ENCODE measurements around the gene RASSF3. TPM values are rescaled to one million over a fixed set of nuclear protein-coding genes. Genes with fewer than 3 reads are reported as not detected.

The RASSF3 gene
- total RNA-seq, 2 donors from 2014 or later = 40.3 to 42.4 TPM

DNA sequence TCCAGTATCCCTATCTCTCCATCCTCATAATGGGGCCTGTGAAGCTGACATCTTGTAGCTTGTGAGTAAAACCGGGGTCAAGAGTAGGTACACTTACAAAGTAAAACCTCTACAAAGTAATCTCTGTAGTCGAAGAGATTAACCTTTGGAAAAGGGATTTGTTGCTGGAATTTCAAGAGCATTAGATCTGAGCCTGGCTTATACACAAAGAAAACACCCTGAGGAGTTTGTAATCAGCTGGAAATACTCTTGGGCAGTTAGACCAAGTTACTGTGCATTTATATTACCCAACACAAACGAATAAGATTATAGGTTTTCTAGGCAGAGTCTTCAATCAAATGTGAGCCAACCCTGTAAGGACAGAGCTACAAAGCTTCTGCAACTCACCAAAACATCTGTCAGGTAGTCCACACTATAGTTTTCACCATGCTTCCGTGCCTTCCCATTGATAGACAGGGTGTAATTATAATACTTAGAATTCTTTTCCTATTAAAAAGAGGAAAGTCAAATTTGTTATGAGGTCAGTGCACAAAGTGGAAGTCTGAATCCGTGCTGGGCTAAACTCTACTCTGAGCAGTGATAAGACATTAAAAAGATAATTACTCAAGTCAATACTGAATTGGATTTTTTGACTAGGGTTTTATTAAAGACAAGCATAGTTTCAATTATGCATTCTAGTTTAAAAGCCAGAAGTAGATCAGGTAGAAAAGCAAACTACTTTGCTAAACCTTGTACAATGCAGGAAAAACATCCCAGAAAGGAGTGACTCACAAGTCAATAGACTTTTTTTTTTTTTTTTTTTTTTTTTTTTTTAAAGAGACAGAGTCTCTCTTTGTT lies 134.3 kb downstream of the RASSF3 start:
- H3K27me3 Mint-ChIP-seq (ENCODE audit: low read depth) = no peaks in the 10 kb centered on the region
- H3K27ac Mint-ChIP-seq = no peak overlapping the region
- ATAC-seq (replicated peaks in 1 of 2) = no peak
- H3K9me3 Mint-ChIP-seq = no peaks in the 10 kb centered on the region
- DNase-seq = no peak
- peaks cover 10 to 19% of the 10 kb centered on the region in 2 donors for H3K36me3 Mint-ChIP-seq (ENCODE audit: insufficient read depth in 2 of 2)
- H3K4me1 Mint-ChIP-seq (ENCODE audit: low read depth) = peaks cover 15% of the 10 kb centered on the region
- H3K4me3 Mint-ChIP-seq = no peak overlapping the region

GRCh38 chr12:64745259-64745807 lies 135.0 kb downstream of the RASSF3 start:
- DNase-seq (no peak), ATAC-seq (replicated peaks in 1 of 2) (no peak)
- no peaks in the 10 kb centered on the region for H3K9me3 Mint-ChIP-seq
- H3K4me1 Mint-ChIP-seq (ENCODE audit: low read depth) = peaks cover 15% of the 10 kb centered on the region
- no peaks in the 10 kb centered on the region for H3K27me3 Mint-ChIP-seq (ENCODE audit: low read depth)
- no peak overlapping the region for H3K4me3 Mint-ChIP-seq
- peaks cover 11 to 17% of the 10 kb centered on the region in 2 donors for H3K36me3 Mint-ChIP-seq (ENCODE audit: insufficient read depth in 2 of 2)
- no peak overlapping the region for H3K27ac Mint-ChIP-seq

DNA sequence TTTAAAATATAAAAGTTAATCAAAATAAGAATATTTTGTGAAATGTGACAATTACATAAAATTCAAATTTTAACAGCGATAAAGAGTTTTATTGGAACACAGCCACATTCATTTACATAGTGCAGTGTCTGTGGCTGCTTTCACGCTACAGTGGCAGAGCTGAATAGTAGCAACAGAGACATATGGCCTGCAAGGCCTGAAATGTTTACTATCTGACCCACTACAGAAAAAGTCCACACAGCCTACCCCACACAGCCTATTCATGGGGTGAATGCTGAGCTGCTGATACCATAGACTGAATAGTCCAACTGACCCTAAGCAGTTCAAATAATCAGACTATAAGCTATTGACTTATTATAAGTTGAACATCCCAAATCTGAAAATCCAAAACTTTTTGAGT lies 135.7 kb downstream of the RASSF3 start:
- Mint-ChIP-seq H3K27ac (no peak overlapping the region), H3K4me3 (no peak overlapping the region), H3K4me1 (ENCODE audit: low read depth) (peaks cover 15% of the 10 kb centered on the region), H3K27me3 (ENCODE audit: low read depth) (no peaks in the 10 kb centered on the region), H3K36me3 (ENCODE audit: insufficient read depth in 2 of 2) (peaks cover 11 to 17% of the 10 kb centered on the region in 2 donors), H3K9me3 (no peaks in the 10 kb centered on the region)
- no peak for DNase-seq
- ATAC-seq (replicated peaks in 1 of 2) = no peak

DNA sequence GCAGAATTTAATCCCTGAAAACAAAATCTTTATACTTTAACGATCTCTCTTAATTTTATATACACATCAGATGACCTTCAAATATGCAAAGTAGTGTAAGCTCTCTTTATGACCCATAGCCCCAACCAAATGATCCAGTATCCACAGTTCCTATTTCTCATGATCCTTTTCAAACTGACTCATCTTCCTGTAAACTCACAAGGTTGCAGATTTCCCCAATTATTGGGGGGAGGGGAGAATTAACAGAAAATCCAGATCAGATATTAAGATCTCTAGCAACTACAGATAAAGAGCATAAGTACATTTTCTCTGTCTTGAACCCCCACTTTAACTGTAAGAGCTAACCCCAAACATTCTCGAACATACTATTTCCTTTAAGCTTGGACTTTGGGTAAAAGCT lies 136.4 kb downstream of the RASSF3 start:
- peaks cover 15% of the 10 kb centered on the region for H3K4me1 Mint-ChIP-seq (ENCODE audit: low read depth)
- ATAC-seq (replicated peaks in 1 of 2) (no peak), DNase-seq (no peak)
- no peak overlapping the region for H3K4me3 Mint-ChIP-seq
- no peak overlapping the region for H3K27ac Mint-ChIP-seq
- H3K36me3 Mint-ChIP-seq (ENCODE audit: insufficient read depth in 2 of 2) = peaks cover 9 to 13% of the 10 kb centered on the region in 2 donors
- no peaks in the 10 kb centered on the region for H3K9me3 Mint-ChIP-seq
- H3K27me3 Mint-ChIP-seq (ENCODE audit: low read depth) = no peaks in the 10 kb centered on the region

Other genes with a start within 250 kb of the RASSF3 start
- not detected for gene C12orf56, start 219.7 kb upstream of the RASSF3 start, total RNA-seq
- gene XPOT, start 206.1 kb upstream of the RASSF3 start, total RNA-seq = 100 to 1,000 TPM; 284 to 325 TPM
- 10 to 100 TPM; 20.6 to 23.9 TPM for gene TBK1, start 158.4 kb upstream of the RASSF3 start, total RNA-seq
- 10 to 100 TPM; 26.0 to 40.8 TPM for gene GNS, start 148.9 kb downstream of the RASSF3 start, total RNA-seq
- under 1 TPM; 0.14 to 0.94 TPM for gene TBC1D30, start 214.2 kb downstream of the RASSF3 start, total RNA-seq